Hepatocyte (in vitro differentiated cells): ENCODE measurements around the gene KLC3.

ENCODE experiments used
- EZH2 ChIP-seq: fragments of 200-600 bp; sonication (generic); IDR thresholded peaks from 2 replicates; pipeline ENCODE4 v1.6.1; 2016; ENCODE audit warnings: antibody characterized with exemption, mild to moderate bottlenecking, borderline replicate concordance
- EZH2phosphoT487 ChIP-seq: fragments of 200-600 bp; sonication (generic); IDR thresholded peaks from one replicate; pipeline ENCODE4 v1.6.1; 2018; ENCODE audit warnings: antibody characterized with exemption, mild to moderate bottlenecking, low read depth, moderate library complexity; ENCODE audit not compliant: unreplicated experiment, severe bottlenecking
- TF ChIP-seq, protein P1 (sequence below): fragments of 200-600 bp; sonication (generic); IDR thresholded peaks from 2 replicates; pipeline ENCODE4 v1.5.1; 2016; ENCODE audit warnings: antibody characterized with exemption, mild to moderate bottlenecking; ENCODE audit not compliant: poor library complexity

DNA sequence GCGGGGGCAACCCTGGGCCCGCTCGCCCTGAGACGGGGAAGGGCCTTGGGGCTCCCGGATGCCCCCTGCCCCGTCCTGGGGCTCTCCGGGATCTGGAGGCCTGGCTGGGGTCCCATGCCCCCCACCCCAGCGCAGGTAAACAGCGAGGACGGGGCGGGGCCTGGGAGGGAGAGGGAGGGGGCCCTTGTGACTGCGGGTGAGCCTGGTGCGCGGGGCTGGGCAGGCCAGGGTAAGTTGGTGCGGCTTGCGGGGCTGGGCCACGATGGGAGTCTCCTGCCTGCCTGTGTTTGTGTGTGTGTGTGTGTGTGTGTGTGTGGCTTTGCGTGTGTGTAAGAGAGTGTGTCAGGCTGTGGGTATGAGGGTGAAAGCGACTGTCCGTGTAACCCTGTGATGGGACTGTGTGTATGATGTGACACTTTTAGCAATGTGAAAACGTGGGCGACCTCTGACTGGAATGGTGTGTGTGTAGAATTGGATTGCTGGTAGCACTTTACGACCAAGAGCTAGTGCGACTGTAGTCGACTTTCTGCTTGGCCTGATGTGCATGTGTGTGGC, 426 bp downstream of the KLC3 start:
- TF ChIP-seq, protein P1, sequence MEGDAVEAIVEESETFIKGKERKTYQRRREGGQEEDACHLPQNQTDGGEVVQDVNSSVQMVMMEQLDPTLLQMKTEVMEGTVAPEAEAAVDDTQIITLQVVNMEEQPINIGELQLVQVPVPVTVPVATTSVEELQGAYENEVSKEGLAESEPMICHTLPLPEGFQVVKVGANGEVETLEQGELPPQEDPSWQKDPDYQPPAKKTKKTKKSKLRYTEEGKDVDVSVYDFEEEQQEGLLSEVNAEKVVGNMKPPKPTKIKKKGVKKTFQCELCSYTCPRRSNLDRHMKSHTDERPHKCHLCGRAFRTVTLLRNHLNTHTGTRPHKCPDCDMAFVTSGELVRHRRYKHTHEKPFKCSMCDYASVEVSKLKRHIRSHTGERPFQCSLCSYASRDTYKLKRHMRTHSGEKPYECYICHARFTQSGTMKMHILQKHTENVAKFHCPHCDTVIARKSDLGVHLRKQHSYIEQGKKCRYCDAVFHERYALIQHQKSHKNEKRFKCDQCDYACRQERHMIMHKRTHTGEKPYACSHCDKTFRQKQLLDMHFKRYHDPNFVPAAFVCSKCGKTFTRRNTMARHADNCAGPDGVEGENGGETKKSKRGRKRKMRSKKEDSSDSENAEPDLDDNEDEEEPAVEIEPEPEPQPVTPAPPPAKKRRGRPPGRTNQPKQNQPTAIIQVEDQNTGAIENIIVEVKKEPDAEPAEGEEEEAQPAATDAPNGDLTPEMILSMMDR = no peak
- TF ChIP-seq EZH2 (no peak), EZH2phosphoT487 (no peak)
